HG02870 (cell line): Measurements from ENCODE around the gene CATSPER1.

ENCODE experiments used
- ATAC-seq: cut with Tn5 transposase; IDR thresholded peaks from one replicate; pipeline ENCODE4 v1.9.1; 2021; ENCODE audit warnings: mild to moderate bottlenecking, moderate library complexity; ENCODE audit not compliant: unreplicated experiment

Gene CATSPER1

DNA sequence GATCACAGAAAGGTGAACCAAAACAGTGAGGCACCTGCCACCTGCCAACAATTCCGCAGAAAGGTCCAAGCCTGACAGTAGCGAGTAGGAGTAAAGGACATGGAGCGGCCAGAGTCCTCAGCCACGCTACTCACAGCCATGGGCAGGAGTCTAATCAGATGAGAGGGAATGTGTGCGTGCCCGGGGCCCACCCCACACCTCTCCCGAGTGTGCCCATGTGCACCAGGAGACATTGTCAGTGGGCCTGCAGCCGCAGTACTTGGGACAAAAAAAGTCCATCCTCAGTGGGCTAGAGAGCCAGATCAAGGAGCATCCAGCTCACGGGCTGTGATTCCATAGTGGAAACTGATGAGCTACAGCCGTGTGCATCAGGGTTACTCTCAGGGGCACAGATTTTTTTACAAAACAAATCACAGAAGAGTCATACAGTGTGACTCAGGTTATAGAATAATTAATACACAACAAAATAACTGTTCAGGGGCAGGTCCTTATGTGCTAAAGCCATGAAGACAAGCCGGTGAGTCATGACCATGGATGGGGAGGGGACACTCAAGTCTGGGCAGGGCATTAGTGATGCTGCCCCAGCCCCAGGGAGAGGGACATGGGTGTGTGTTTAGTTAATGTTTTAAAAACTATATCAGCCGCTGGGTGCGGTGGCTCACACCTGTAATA lies 52.7 kb downstream of the CATSPER1 start:
- ATAC-seq, result no peak

DNA sequence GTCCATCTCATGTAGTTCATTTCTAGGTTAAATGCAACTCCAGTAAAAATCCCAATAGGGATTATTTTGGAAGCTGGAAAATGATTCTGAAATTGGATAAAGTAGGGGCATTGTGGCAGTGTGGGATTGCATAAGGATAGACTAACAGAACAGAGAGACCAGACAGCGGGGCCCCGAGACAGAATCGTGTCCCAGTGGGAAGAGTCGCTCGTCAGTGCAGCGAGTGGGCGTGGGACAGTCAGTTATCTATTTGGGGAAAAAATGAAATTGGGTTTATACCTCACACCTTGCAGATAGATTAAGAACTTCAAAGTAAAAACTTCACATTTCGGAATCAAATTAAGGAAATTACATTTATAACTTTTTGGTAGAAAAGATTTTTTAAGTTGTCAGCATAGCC lies 54.2 kb downstream of the CATSPER1 start:
- ATAC-seq, result no peak

DNA sequence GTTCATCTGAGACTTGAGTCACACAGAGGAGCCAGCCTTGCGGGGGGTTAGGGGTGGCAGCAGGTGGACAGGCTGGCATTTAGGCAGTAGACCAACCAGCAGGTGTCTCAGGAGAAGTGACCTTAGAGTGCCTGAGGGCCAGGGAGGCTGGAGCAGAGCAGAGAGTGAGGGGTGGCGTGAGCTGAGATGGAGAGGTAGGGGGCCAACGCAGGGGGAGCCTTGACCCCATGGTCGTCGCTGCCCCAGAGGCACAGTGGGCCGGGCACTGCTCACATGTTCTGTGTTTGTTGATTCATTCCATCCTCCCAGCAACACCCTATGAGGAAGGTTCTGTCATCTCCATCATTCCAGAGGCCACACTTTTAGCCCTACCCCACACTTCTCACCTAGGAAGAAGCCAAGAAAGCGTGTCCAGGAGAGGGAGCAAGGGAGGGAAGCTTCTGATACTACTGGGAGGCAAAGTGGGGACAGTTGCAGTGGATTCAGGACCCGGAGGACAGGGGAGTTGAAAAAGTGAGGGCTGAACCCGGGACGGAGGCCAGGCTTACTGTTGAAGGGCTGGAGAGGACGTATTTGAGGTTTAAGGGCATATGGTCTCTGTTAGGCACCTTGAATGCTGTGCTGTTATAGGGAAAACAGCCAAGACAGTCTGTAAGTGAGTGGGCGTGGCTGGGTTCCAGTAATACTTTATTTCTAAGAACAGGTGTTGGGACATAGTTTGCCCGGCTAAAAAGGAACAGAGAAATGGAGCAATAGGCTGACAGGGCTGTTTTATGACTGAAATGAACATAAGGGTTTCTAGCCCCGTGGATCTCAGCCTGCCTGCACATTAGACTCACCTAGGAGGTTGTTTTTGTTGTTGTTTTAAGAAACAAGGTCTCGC lies 57.4 kb downstream of the CATSPER1 start:
- ATAC-seq, result no peak

DNA sequence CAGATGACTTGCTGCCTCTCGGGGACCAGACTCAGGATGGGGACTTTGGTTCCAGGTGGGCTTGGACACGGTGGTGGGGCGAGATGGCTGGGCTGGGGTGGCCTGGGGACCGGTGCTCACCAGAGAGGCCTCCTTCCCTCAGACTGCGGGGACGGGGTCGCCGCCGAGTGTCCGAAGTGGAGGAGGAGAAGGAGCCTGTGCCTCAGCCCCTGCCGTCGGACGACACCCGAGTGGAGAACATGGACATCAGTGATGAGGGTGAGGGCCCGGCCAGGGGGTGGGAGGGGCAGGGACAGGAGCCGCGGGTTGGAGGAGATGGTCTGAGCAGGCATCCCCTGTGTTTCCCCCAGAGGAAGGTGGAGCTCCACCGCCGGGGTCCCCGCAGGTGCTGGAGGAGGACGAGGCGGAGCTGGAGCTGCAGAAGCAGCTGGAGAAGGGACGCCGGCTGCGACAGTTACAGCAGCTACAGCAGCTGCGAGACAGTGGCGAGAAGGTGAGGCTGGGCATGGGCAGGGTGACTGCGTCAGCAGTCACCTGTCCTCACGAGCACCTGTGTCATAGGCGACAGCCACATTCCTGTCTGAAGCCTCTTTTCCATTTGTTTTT lies 58.8 kb downstream of the CATSPER1 start:
- ATAC-seq, result no peak
